ENCODE measurements around the gene GRAP2.

The GRAP2 gene

DNA sequence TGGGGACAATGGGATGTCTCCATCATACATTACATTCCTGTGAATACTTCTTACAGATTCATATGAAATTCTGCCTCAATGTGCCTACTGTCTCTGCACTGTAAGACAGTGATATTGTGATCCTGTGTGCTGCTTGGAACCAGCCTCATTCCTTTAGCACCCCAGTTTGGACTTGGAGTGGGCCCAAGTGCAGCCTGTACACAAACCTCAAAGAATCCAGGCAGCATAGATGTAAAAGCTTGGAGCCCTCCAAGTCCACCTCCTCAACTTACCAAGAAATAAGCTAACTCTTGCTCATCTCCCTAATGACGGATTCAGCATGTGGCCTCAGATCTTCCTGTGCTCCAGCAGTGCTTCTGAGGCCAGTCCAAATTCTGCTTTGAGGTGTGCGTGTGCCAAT, 24.4 kb downstream of the GRAP2 start:
- no peak for DNase-seq (ENCODE audit: low read depth in 2 of 2)

DNA sequence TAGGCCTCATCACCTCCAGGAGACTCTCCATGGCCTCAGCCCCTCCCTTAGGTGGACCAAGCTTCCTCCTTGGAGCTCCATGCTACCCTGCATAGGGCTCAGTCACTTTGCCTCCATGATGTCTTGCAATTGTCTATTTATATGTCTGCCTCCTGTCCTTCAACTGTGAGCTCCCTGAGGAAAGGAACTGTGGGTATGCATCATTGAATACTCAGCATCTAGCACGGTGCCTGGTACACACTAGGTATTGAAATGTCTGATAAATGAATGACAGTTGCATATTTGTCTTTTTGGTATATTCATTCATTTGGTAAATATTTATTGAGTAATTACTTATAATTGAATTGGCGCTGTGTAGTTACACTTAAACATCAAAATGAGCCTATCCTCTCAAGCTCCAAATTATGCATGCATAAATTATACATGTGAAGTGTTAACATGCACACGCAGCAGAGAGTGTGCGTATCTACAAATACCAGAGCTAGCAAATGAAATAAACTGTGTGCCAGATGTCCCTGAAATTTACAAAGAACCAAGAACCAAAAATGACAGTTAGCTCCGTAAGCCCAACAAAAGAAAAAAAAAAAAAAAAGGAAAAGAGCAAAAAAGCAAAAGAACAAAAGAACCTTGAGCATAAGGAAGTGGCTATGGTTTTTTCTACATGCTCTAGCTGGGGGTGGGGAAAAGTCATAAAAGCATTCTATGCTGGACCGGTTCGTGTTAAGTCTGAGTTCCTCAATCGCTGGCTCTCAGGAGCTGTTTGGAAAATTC, 25.2 kb downstream of the GRAP2 start:
- no peak for DNase-seq (ENCODE audit: low read depth in 2 of 2)

DNA sequence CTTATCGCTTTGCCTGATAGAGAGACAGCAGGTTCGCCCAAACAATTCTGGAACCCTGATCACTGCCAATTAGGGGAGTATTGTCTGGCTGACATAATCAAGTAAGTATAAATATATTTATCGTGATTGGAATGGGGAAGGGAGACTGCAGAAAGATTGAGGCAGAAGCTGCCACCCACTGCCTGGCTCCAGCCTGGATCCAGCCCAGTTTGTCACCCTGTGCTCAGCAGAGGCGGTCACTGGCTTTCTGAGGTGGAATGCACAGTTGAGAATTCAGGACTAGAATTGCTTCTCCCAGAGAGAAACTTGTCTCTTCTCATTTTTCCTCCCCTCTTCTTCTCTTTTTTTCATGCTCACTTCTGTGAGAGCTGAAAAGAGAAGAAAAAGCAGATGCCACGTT, 25.9 kb downstream of the GRAP2 start:
- DNase-seq (ENCODE audit: low read depth in 2 of 2), result no peak

DNA sequence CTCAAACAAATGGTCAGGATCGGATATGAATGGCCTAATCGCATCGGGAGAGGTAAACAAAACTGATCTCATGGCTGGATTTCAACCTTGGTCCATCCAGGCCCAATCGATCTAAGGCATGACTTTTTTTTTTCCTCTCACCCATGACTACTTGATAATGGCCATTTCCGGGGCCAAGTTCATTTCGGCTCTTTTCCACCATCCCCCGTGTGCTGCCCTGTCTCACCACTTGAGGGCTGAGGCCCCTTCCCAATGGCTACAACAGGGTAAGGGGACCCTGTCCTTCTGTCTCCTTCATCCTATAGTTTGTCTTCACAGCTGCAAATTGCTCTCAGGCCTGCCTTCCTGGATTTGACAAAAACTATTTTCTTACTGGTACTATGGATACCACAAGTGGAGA, 26.7 kb downstream of the GRAP2 start:
- DNase-seq (ENCODE audit: low read depth in 2 of 2), result no peak

DNA sequence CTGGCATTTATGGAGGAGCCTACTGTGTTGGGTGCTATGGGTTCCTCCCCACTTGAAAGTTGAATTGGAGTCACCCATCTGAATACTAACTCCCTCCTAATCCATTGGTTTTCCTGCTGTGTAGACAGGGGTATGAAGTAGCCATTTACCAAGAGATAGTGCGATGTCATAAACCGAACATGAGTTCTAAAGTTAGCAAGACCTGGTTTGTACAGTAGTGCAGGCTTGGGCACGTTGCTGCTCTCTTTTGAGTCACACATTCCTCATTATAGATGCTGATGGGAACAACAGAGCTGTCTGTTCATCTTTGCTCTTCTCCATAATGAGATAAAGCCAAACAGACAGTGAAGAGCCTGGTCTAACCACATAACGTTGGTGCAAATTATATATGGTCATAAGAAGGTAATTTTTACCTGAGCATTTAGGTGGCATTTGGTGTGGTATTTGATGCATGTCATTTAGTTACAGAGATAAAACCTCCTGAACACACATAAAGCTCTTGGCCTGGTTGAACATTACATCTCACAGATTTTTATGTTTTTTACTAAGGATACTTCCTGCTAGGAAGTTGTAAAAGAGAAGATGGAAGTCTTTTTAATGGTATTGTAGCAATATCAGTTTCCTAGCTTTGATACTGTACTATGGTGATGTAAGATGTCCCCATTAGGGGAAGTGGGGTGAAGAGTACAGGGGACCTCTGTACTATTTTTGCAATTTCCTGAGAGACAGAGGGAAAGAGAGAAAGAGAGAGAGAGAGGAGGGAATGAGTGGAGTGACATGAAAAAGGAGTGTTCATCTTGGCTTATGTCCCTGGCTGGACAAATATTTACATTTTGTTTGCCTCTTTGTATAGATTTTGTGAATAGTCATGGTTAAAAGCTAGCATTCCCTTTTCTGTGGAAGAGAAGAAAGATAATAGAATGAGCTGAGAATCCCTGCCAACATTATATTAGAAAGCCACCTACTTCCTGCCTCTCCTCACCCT, 27.9 kb downstream of the GRAP2 start:
- no peak for DNase-seq (ENCODE audit: low read depth in 2 of 2)

DNA sequence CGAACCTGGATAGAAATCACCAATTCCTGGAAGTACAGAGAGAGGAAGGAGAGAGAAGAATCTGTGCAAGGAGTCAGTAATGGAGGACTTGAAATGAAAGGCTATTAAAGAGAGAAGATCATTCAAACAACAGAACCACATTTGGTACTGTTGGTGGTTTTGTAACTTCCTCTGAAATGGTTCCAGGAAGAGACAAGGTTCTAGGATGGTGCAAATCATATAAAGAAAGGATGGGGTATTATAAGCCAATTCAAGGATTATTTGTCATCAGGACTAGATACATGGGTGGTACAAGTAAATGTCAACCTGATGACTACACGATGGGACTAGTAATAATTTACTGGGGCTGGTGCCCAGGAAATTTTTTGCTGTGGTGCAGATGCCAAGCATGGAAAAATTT, 30.4 kb downstream of the GRAP2 start:
- DNase-seq (ENCODE audit: low read depth in 2 of 2), result no peak

DNA sequence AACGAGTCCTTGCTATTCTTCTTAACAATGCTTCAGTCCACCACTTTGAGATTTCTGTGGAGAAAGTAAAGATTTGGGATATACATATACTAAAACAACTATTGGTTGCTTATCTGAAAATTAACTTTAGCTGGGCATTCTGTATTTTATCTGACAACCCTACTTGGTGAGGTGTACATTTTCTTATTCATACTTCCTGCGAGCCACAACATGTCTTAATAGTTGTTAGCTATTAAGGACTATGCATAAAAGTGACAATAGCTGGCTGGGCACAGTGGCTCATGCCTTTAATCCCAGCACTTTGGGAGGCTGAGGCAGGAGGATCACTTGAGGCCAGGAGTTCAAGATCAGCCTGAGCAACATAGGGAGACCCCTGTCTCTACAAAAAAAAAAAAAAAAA, 31.3 kb downstream of the GRAP2 start:
- no peak for DNase-seq (ENCODE audit: low read depth in 2 of 2)

DNA sequence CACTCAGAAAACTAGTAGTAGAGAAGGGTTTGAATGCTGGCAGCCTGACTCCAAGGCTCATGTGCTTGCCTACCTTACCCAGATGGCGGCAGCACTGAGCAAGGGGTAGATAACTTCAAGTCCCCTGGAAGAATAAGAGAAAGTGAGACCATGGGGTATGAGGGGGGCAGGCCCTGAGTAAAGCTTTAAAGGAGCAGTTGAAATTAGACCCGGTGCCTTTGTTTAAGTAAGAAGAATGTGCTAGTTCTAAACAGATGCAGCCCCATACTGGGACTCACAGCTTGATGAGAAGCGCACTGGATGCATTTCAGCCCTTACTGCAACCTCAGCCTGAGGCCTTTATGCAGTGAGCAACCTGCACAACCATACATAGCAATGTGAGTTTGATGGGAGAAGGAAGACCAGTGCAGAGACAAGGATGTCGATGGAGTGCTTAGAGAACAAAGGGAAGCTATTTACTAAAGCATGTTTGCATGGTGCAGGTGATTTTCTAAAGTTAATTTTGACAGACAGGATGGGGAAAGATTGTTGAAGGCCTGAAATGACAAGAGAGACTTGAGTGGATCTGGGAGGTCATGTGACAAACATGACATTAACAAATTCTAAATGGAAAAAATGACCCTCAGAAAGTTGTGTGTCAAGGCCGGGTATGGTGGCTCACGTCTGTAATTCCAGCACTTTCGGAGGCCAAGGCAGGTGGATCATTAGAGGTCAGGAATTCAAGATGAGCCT, 32.2 kb downstream of the GRAP2 start:
- DNase-seq (ENCODE audit: low read depth in 2 of 2), result no peak

DNA sequence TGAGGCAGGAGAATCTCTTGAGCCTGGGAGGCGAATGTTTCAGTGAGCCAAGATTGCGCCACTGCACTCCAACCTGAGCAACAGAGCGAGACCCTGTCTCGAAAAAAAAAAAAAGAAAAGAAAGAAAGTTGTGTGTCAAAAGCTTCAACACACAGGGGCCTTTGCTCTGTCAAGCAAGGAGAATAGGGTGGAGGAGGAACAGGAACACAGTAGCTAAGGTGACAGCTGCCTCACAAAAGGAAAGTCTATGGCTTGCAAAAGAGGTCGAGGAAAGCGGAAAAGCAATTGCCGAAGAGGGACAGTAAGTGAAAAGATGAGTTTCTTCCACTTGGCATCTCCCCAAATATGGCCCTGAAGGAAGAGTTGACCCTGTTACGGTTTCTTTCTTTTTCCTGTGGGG, 32.9 kb downstream of the GRAP2 start:
- DNase-seq (ENCODE audit: low read depth in 2 of 2), result no peak

DNA sequence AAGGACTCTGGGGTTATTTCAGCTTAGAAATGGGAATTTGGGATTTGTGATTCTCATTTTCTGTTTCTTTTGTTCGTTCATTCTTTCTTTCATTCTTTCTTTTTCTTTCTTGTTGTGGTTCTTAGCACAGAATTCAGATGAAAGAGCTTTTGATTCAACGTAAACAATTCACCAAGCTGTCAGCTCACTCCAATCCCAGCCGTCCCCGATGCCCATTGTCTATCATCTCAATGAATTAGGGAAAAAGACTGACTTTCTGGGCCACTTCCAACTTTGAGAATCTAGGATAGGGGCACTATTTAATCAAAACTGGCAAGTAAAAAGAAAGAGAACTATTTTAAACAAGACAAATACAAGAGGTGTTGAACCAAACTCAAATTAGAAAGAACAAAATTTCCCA, 34.2 kb downstream of the GRAP2 start:
- DNase-seq (ENCODE audit: low read depth in 2 of 2), result no peak

DNA sequence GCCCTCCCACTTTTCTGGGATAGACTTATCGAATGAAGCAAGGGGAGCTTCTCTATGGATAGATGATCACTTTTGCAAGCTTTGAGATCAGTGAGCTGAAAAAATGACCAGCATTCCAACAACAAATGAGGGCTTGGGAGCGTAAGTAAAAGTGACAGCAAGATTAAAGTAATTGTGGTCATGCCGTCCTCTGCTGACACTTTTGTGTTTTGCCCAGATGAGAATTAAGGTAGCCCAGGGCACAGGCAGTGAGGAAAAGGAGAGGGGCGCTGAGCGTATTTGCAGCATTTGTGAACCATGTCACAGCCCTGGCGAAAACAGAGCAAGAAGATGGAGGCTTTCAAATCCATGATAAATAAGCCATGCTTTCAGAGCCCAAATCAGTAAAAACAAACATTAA, 34.7 kb downstream of the GRAP2 start:
- no peak for DNase-seq (ENCODE audit: low read depth in 2 of 2)

DNA sequence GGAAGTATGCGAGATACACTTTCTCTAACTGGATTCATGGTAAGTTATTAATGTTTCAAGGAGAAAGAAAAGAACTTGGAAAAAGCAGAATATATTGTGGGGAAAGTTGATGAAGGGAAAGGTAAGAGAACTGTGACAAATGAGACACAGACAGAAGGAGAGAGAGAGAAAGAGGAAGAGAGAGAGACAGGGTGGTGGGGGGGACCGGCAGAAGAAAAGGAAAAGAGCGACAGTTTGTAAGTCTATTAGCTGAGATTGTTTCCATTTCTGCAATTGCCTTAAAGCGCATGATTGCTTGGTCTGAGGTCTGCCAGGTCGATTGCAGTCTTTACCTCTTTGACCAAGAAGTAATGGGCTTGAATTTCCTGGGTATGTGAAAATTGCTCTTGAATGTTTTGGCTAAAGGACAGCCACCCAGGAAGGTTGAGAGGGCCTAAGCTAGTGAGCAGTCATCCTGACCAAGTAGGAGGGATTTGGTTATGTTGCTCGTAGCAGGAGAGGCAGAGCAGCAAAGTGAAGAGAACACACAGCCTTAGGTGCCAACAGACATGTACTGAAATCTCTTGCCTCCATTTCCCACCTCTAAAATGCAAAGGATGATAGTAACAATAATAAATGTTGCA, 35.8 kb downstream of the GRAP2 start:
- no peak for DNase-seq (ENCODE audit: low read depth in 2 of 2)

DNA sequence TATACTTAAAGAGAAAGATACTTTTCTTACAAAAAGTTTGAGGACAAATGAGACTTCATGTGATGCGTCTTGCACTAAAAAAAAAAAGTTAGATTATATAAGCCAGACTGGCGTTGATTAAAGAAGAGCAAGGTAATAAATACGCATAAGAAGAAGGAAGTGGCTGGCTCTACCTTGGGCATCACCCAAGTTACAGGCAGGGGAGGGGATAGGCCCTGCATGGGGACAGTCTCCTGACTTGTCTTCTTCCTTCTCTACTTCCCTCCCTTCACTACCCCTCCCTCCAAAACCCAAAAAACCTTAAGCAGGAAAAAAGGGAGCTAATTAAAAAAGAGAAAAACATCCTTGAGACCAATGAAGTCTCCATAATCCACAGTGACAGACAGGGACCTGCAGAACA, 37.0 kb downstream of the GRAP2 start:
- no peak for DNase-seq (ENCODE audit: low read depth in 2 of 2)

DNA sequence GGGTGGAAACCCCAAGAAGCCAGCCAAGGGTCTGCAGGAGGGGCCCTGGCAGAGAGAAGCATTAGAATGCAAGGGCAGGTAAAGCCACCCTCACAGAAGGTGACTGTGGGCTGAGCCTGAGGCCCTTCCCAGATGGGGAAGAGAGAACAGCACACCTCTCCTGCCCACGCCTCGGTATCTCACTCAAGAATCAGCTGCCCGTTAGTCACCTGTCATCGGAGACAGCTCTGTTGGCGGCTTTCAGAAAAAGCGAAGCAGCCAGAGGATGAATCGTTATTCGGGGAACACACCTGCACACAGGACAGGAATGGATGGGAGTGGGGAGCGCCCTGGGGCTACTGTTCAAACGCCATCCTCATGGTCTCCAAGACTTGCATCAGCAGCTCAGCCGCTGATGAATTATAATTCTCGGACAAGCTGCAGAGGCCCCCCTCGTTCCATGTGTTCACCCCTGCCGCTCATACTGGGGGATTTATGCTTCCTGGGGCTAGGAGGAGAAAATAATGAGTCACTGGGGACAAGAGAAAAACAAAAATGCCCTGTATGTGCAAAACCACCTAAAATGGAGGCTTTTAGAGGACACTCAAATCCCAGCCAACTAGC, 37.7 kb downstream of the GRAP2 start:
- peak; percentile 24 to 60 for DNase-seq (ENCODE audit: low read depth in 2 of 2)

DNA sequence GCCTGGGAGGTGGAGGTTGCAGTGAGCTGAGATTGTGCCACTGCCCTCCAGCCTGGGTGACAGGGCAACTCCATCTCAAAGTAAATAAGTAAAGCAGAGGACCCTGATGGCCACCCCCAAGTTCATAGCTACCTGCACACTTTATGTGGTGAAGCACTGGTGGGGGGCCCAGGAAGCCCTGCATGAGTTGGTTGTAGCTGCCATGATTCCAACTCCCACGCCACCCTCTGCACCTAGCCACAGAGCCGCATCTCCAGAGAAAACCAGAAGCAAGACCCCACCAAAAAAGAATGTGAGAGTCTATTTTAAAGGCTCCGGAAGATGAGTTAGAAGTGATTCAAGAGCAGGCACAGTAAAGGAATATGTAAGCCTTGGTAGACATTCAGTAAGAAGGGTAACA, 38.9 kb downstream of the GRAP2 start:
- DNase-seq (ENCODE audit: low read depth in 2 of 2), result peak in 1 of 2 donors; percentile 25

DNA sequence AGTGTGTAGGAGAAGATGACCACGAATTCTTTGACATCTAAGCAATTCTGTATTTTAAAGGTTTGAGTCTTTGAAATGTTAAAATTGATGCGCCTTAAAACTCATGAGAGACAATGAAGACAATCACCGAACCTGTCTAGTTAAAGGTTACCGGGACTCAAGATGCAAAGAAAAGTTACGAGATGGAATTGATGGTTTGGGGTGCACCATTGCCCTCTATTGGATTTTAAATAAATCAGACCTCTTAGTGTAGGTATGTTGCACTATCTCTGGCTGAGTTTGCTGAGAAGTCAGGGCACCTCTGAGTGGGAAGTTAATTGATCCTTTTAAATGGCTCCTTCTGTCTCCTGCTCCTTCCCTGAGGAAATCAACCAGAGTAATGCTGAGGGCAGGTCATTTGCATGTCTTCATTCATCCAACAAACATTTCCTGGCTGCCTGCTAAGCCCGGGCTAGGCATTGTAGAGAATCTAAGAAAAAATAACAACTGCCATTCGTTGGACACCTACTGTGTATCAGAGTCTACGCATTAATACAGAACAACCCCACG, 39.9 kb downstream of the GRAP2 start:
- DNase-seq (ENCODE audit: low read depth in 2 of 2), result no peak

DNA sequence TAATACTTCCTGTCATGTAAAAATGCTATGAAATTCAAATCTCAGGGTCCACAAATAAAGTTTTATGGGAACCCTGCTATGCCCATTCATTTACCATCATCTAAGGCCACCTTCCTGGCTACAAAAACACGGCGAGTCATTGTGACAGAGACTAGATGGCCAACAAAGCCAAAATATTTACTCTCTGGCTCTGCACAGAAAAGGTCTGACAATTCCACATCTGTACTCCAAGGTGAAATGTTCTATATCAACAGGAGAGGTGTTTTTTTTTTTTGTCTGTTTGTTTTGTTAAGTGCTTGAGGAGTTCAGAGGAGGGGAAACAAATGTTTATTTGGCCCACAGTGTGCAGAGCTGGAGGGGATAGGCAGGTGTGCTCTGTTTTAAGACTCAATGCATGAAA, 40.7 kb downstream of the GRAP2 start:
- DNase-seq (ENCODE audit: low read depth in 2 of 2), result no peak

DNA sequence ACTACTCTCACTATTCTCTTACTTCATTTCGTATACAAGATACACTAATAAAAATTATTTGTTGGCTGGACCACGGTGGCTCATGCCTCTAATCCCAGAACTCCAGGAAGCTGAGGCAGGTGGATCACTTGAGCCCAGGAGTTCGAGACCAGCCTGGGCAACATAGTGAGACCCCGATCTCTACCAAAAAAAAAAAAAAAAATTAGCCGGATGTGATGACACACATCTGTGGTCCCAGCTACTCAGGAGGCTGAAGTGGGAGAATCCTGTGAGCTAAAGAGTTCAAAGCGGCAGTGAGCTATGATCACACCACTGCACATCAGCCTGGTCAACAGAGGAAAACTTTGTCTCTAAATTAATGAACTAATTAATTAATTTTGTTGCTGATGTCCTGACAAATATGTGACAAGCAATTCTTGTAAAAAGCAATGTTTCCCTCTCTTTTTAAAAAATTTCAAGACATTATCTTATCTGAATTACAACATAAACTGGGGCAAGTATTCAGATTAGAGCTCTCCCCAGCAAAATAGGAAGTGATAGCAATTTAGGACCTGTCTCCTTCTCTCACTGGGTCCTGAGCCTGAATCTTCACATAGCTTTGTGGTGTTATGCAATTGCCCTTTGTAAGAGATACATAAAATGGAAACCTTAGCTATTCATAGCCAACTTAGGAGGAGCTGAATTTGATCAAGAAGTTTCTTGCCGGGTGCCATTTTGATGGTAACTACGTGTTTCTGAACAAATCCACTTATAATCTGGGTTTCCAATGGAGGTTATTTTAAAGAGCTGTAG, 41.8 kb downstream of the GRAP2 start:
- DNase-seq (ENCODE audit: low read depth in 2 of 2), result no peak

DNA sequence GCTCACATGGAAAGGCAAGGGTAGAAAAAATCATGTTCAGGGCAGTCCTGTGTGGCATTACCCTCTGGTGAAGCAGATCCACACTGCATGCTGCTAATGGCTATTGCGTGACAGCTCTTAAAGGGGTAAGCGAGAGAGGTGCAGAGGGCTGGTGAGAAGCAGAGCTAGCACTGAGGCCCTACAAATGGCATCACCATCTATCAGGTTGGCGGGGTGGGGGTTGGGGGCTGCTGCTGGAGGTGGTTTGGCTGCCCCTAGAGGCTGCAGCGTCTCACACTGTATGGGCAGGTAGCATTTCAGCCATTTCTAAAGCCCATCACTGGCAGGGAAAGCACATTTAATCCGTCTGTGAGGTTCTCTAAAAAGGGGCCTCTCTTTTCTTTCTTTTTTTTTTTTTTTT, 42.5 kb downstream of the GRAP2 start:
- DNase-seq (ENCODE audit: low read depth in 2 of 2), result no peak

All from activated CD8-positive, alpha-beta memory T cell treated with anti-CD3 and anti-CD28 coated beads for 4 hours (primary cell).